GM12878 (cell line): ENCODE measurements around the gene NCBP3. TPM values are rescaled to one million over a fixed set of nuclear protein-coding genes. Genes with fewer than 3 reads are reported as not detected.

Experiments used
- CUX1 ChIP-seq: IDR thresholded peaks from 2 replicates; pipeline ENCODE4 v1.6.1; 2012; ENCODE audit warnings: improper control_type of control experiment, low read depth, low read length; ENCODE audit not compliant: insufficient replicate concordance
- FOS ChIP-seq: IDR thresholded peaks from 3 replicates; pipeline ENCODE4 v1.6.1; 2011; ENCODE audit warnings: borderline replicate concordance; ENCODE audit not compliant: insufficient read length; ENCODE audit errors: extremely low read depth
- JUND ChIP-seq: IDR thresholded peaks from 2 replicates; pipeline ENCODE4 v1.6.1; 2012; ENCODE audit warnings: low read depth, mild to moderate bottlenecking, low read length, improper control_type of control experiment, moderate library complexity
- MAX ChIP-seq: IDR thresholded peaks from 2 replicates; pipeline ENCODE4 v1.6.1; 2012; ENCODE audit warnings: low read depth, low read length, improper control_type of control experiment
- MLLT1 ChIP-seq: fragments of 450-650 bp; IDR thresholded peaks from 2 replicates; pipeline ENCODE4 v1.6.1; 2016; ENCODE audit warnings: mild to moderate bottlenecking
- NKRF ChIP-seq: fragments of 450-650 bp; conservative IDR thresholded peaks from 2 replicates; pipeline ENCODE4 v1.6.1; 2017; ENCODE audit warnings: mild to moderate bottlenecking, moderate library complexity
- SKIL ChIP-seq: fragments of 450-650 bp; IDR thresholded peaks from 2 replicates; pipeline ENCODE4 v1.6.1; 2017; ENCODE audit warnings: mild to moderate bottlenecking, low read depth, inconsistent platforms; ENCODE audit not compliant: poor library complexity, severe bottlenecking
- SMAD5 ChIP-seq: IDR thresholded peaks from 2 replicates; pipeline ENCODE4 v1.6.1; 2016; ENCODE audit warnings: antibody characterized with exemption, low read depth
- SP1 ChIP-seq: IDR thresholded peaks from one replicate; pipeline ENCODE4 v1.6.1; 2011; ENCODE audit warnings: low read depth, low read length
- USF2 ChIP-seq: IDR thresholded peaks from 2 replicates; pipeline ENCODE4 v1.6.1; 2011; ENCODE audit warnings: low read depth, low read length, improper control_type of control experiment, borderline replicate concordance
- ZBED1 ChIP-seq: IDR thresholded peaks from 2 replicates; pipeline ENCODE4 v1.6.1; 2016; ENCODE audit warnings: borderline replicate concordance
- ZNF274 ChIP-seq: IDR thresholded peaks from one replicate; pipeline ENCODE4 v1.8.0; 2011; ENCODE audit not compliant: insufficient read length, insufficient read depth
- polyA plus RNA-seq, 11 experiments: library from polyadenylated mRNA; depleted of rRNA in 4 of 11; unstranded in 6 of 11; stranded (reverse) in 5 of 11; fragments of >200 nt; fragmentation: Nextera tagmentation in 4 of 11; fragmentation: Illumina TruSeq in 1 of 11; extraction: Ambion mirVana in 4 of 11; extraction: Trizol in 1 of 11; gene quantifications; 1 replicate in 1 of 11; 2 replicates in 10 of 11; pipeline versions ENCODE4 v1.2.1 to v1.2.3, GENCODE V29; 2011 to 2016; ENCODE audit warnings: inconsistent platforms in 2 of 11, missing spikeins in 2 of 11, low read depth in 1 of 11
- total RNA-seq, 4 experiments: library from RNA; depleted of rRNA in 3 of 4; stranded (reverse); fragments of >200 nt in 3 of 4; fragmentation: Illumina TruSeq in 1 of 4; extraction: Trizol in 1 of 4; gene quantifications; 2 replicates each; pipeline versions ENCODE4 v1.2.1 to v1.2.3, GENCODE V29; 2013 to 2021

NCBP3 gene
- total and polyA plus RNA-seq, 10 of the 15 experiments (the other 5 are each of a cell fraction or from before 2014, with no cell fraction given): 5.2 to 32.0 (median 23.2) TPM

- no peak for TF ChIP-seq CUX1
- TF ChIP-seq ZBED1: peak; percentile 45; the same call in 1 of the 2 replicates
- TF ChIP-seq MLLT1: peak; percentile 73
- peak; percentile 56 for TF ChIP-seq SP1
- no peak for TF ChIP-seq NKRF
- TF ChIP-seq JUND: 0 out of 2 replicates have a peak, but pooled peaks have one; percentile 40
- TF ChIP-seq FOS: no peak
- TF ChIP-seq ZNF274: no peak
- TF ChIP-seq SMAD5: no peak
- TF ChIP-seq SKIL: peak; percentile 95
- TF ChIP-seq USF2: no peak
- no peak for TF ChIP-seq MAX
These were observed 82.9 kb downstream of the NCBP3 start (continued) for GRCh38 chr17:3762922-3763776.
